H9 (cell line): ENCODE results near the gene EEF2KMT. TPM values are rescaled to one million over a fixed set of nuclear protein-coding genes. Genes with fewer than 3 reads are reported as not detected.
"Not testable (repeated sequence)": the region's sequence is repeated elsewhere in the genome, so short reads cannot be mapped to it uniquely, and the experiment has no call there.

Experiments used
- DNase-seq: peaks from one replicate; pipeline ENCODE4 v3.0.0-alpha.2; 2017
- H2AFZ ChIP-seq: one replicate; pipeline ENCODE4 v1.6.1; 2013; ENCODE audit warnings: mild to moderate bottlenecking, low read length, control low read depth, moderate library complexity
- H2AK5ac ChIP-seq: 2 replicates; pipeline ENCODE4 v1.6.1; 2013; ENCODE audit warnings: low read length, control low read depth, mixed read lengths; ENCODE audit not compliant: insufficient read length
- H2BK120ac ChIP-seq: one replicate; pipeline ENCODE4 v1.6.1; 2013; ENCODE audit warnings: low read depth, mild to moderate bottlenecking, low read length, control low read depth, inconsistent platforms; ENCODE audit not compliant: poor library complexity, severe bottlenecking
- H2BK12ac ChIP-seq: 2 replicates; pipeline ENCODE4 v1.6.1; 2013; ENCODE audit warnings: low read length, control low read depth, mixed read lengths, low read depth; ENCODE audit not compliant: insufficient read length
- H2BK15ac ChIP-seq: 2 replicates; pipeline ENCODE4 v1.6.1; 2013; ENCODE audit warnings: low read depth, low read length, control low read depth
- H2BK20ac ChIP-seq: one replicate; pipeline ENCODE4 v1.6.1; 2013; ENCODE audit warnings: low read depth, mild to moderate bottlenecking, low read length, control low read depth, inconsistent platforms; ENCODE audit not compliant: poor library complexity, severe bottlenecking
- H2BK5ac ChIP-seq: 2 replicates; pipeline ENCODE4 v1.6.1; 2013; ENCODE audit warnings: low read length, control low read depth, mixed read lengths; ENCODE audit not compliant: insufficient read length
- H3K14ac ChIP-seq: 2 replicates; pipeline ENCODE4 v1.6.1; 2013; ENCODE audit warnings: low read length, control low read depth; ENCODE audit not compliant: insufficient read depth
- H3K18ac ChIP-seq: 2 replicates; pipeline ENCODE4 v1.6.1; 2013; ENCODE audit warnings: low read depth, mild to moderate bottlenecking, mixed read lengths, low read length, control low read depth; ENCODE audit not compliant: insufficient read length
- H3K23ac ChIP-seq: 2 replicates; pipeline ENCODE4 v1.6.1; 2013; ENCODE audit warnings: low read length, control low read depth, mixed read lengths, low read depth; ENCODE audit not compliant: insufficient read length
- H3K23me2 ChIP-seq: 2 replicates; pipeline ENCODE4 v1.6.1; 2013; ENCODE audit warnings: low read depth, mild to moderate bottlenecking, mixed read lengths, low read length, control low read depth; ENCODE audit not compliant: insufficient read length, poor library complexity, severe bottlenecking
- H3K27ac ChIP-seq: 2 replicates; pipeline ENCODE4 v1.5.1; 2013; ENCODE audit warnings: low read length, control low read depth, mixed read lengths, low read depth; ENCODE audit not compliant: insufficient read length
- H3K27me3 ChIP-seq: 2 replicates; pipeline ENCODE4 v1.6.1; 2013; ENCODE audit warnings: low read length, control low read depth, inconsistent platforms; ENCODE audit not compliant: insufficient read depth
- H3K4ac ChIP-seq: 2 replicates; pipeline ENCODE4 v1.6.1; 2013; ENCODE audit warnings: low read depth, mild to moderate bottlenecking, control low read depth, inconsistent platforms, low read length, moderate library complexity
- H3K4me1 ChIP-seq: 2 replicates; pipeline ENCODE4 v1.6.1; 2013; ENCODE audit warnings: low read length, control low read depth, inconsistent platforms; ENCODE audit not compliant: insufficient read depth
- H3K4me2 ChIP-seq: 2 replicates; pipeline ENCODE4 v1.6.1; 2013; ENCODE audit warnings: low read length, control low read depth, mixed read lengths; ENCODE audit not compliant: insufficient read length, insufficient read depth
- H3K56ac ChIP-seq: 2 replicates; pipeline ENCODE4 v1.6.1; 2013; ENCODE audit warnings: low read depth, mild to moderate bottlenecking, mixed read lengths, low read length, control low read depth; ENCODE audit not compliant: insufficient read length
- H3K79me1 ChIP-seq: 2 replicates; pipeline ENCODE4 v1.6.1; 2013; ENCODE audit warnings: low read depth, mild to moderate bottlenecking, moderate library complexity, low read length, control low read depth, inconsistent platforms; ENCODE audit not compliant: insufficient read depth, poor library complexity, severe bottlenecking
- H3K79me2 ChIP-seq: 2 replicates; pipeline ENCODE4 v1.6.1; 2013; ENCODE audit warnings: low read length, control low read depth, inconsistent platforms; ENCODE audit not compliant: insufficient read depth
- H3K9ac ChIP-seq: 2 replicates; pipeline ENCODE4 v1.6.1; 2013; ENCODE audit warnings: low read length, control low read depth, mixed read lengths; ENCODE audit not compliant: insufficient read length; ENCODE audit errors: extremely low read depth
- H3K9me3 ChIP-seq: one replicate; pipeline ENCODE4 v1.6.1; 2013; ENCODE audit warnings: low read depth, low read length, inconsistent platforms; ENCODE audit not compliant: control insufficient read depth
- H3T11ph ChIP-seq: one replicate; pipeline ENCODE4 v1.6.1; 2013; ENCODE audit warnings: mild to moderate bottlenecking, low read length, control low read depth, inconsistent platforms
- H4K20me1 ChIP-seq: one replicate; pipeline ENCODE4 v1.6.1; 2013; ENCODE audit not compliant: control insufficient read depth, insufficient read length, insufficient read depth
- H4K5ac ChIP-seq: 2 replicates; pipeline ENCODE4 v1.6.1; 2013; ENCODE audit warnings: low read depth, mild to moderate bottlenecking, mixed read lengths, low read length, control low read depth; ENCODE audit not compliant: insufficient read length
- H4K8ac ChIP-seq: replicated peaks from 2 replicates; pipeline ENCODE4 v1.6.1; 2013; ENCODE audit warnings: low read length, control low read depth, mixed read lengths, low read depth; ENCODE audit not compliant: insufficient read length
- H4K91ac ChIP-seq: 2 replicates; pipeline ENCODE4 v1.6.1; 2013; ENCODE audit warnings: low read depth, mild to moderate bottlenecking, moderate library complexity, mixed read lengths, low read length, control low read depth; ENCODE audit not compliant: insufficient read length
- H3K27ac Mint-ChIP-seq, 3 experiments: 2 replicates in 2 of 3; 3 replicates in 1 of 3; pipeline ENCODE4 v1.8.0; 2020 to 2021; ENCODE audit warnings: mixed read lengths in 3 of 3, mild to moderate bottlenecking in 1 of 3, moderate library complexity in 1 of 3
- H3K27me3 Mint-ChIP-seq: 2 replicates; pipeline ENCODE4 v1.8.0; 2021; ENCODE audit warnings: low read depth, mild to moderate bottlenecking, moderate library complexity, mixed read lengths
- H3K36me3 Mint-ChIP-seq, 3 experiments: 2 replicates in 2 of 3; 3 replicates in 1 of 3; pipeline ENCODE4 v1.8.0; 2020 to 2021; ENCODE audit warnings: low read depth in 3 of 3, mixed read lengths in 3 of 3; ENCODE audit not compliant: insufficient read depth in 1 of 3
- H3K4me1 Mint-ChIP-seq, 2 experiments: 2 replicates each; pipeline ENCODE4 v1.8.0; 2020; ENCODE audit warnings: mixed read lengths in 2 of 2
- H3K4me3 Mint-ChIP-seq, 2 experiments: 2 replicates in 1 of 2; 3 replicates in 1 of 2; pipeline ENCODE4 v1.8.0; 2020 to 2021; ENCODE audit warnings: mild to moderate bottlenecking in 2 of 2, mixed read lengths in 2 of 2, moderate library complexity in 1 of 2
- H3K9me3 Mint-ChIP-seq, 2 experiments: 2 replicates in 1 of 2; 3 replicates in 1 of 2; pipeline ENCODE4 v1.8.0; 2020; ENCODE audit warnings: mild to moderate bottlenecking in 2 of 2, mixed read lengths in 2 of 2, moderate library complexity in 1 of 2
- WGBS: extraction: QIAGEN DNeasy Blood & Tissue Kit; methylation state at CpG from one replicate; pipeline ENCODE4 v1.1.7; 2013; ENCODE audit warnings: missing lambda C conversion rate, low lambda C conversion rate, mixed read lengths; ENCODE audit not compliant: insufficient read length; ENCODE audit errors: extremely low coverage; 5-methylcytosine and 5-hydroxymethylcytosine counted together
- total RNA-seq: library from RNA; stranded (reverse); gene quantifications from 2 replicates; pipeline ENCODE4 v1.2.1, GENCODE V29; 2021

EEF2KMT gene
- total RNA-seq, 1 experiment from 2014 or later = 16.4 TPM

- H3K4me2 ChIP-seq, H3K23ac ChIP-seq, H4K91ac ChIP-seq, H3K79me1 ChIP-seq, H3K27me3 Mint-ChIP-seq, H3K18ac ChIP-seq, H4K5ac ChIP-seq, H2AFZ ChIP-seq, H3K4ac ChIP-seq, H3K4me1 ChIP-seq, H3K56ac ChIP-seq, H3K79me2 ChIP-seq, H2BK20ac ChIP-seq, H3K14ac ChIP-seq, H2AK5ac ChIP-seq, H3K9ac ChIP-seq, H2BK5ac ChIP-seq, DNase-seq, H3K9me3 ChIP-seq, H3T11ph ChIP-seq, H4K8ac ChIP-seq, H3K36me3 Mint-ChIP-seq, H3K27ac ChIP-seq, H3K4me3 Mint-ChIP-seq, H3K9me3 Mint-ChIP-seq, H3K27me3 ChIP-seq, H3K27ac Mint-ChIP-seq, H4K20me1 ChIP-seq, H2BK12ac ChIP-seq, H3K23me2 ChIP-seq, H2BK120ac ChIP-seq, H2BK15ac ChIP-seq: not testable (repeated sequence)
- H3K4me1 Mint-ChIP-seq = peaks cover 7 to 20% of the 10 kb centered on the region in 2 experiments
- WGBS = no CpG with 5 or more reads among the region's 12 CpGs
These were observed 5.9 kb upstream of the EEF2KMT start for GRCh38 chr16:5103296-5104032.

GRCh38 chr16:5099174-5099573, 1.6 kb upstream of the EEF2KMT start:
- H3K27ac Mint-ChIP-seq, H3K14ac ChIP-seq, H4K5ac ChIP-seq, H3K79me2 ChIP-seq, H2BK12ac ChIP-seq, H2BK5ac ChIP-seq, H3K79me1 ChIP-seq, H3K27ac ChIP-seq, H3K56ac ChIP-seq, H4K91ac ChIP-seq, H3K9me3 Mint-ChIP-seq, H3K23me2 ChIP-seq, H3K4ac ChIP-seq, H4K8ac ChIP-seq, H3K27me3 Mint-ChIP-seq, H3K36me3 Mint-ChIP-seq, H4K20me1 ChIP-seq, H3K23ac ChIP-seq, H3K18ac ChIP-seq, H2BK20ac ChIP-seq, DNase-seq, H3K9ac ChIP-seq, H2BK120ac ChIP-seq, H2AFZ ChIP-seq, H3K9me3 ChIP-seq, H3T11ph ChIP-seq, H3K27me3 ChIP-seq, H3K4me1 ChIP-seq, H2AK5ac ChIP-seq, H2BK15ac ChIP-seq: not testable (repeated sequence)
- peaks cover 16 to 31% of the 10 kb centered on the region in 2 experiments for H3K4me1 Mint-ChIP-seq
- peak overlapping the region; percentile 29 for H3K4me2 ChIP-seq
- no CpG with 5 or more reads among the region's 4 CpGs for WGBS
- H3K4me3 Mint-ChIP-seq = peak overlapping the region; percentile 79 to 87
